ENCODE results near the gene GRHL1. TPM values are rescaled to one million over a fixed set of nuclear protein-coding genes. Genes with fewer than 3 reads are reported as not detected.
A peak's percentile ranks its signal among the peaks of the same experiment; 100 is the strongest.
"Not testable (repeated sequence)": the region's sequence is repeated elsewhere in the genome, so short reads cannot be mapped to it uniquely, and the experiment has no call there.

The GRHL1 gene, protein sequence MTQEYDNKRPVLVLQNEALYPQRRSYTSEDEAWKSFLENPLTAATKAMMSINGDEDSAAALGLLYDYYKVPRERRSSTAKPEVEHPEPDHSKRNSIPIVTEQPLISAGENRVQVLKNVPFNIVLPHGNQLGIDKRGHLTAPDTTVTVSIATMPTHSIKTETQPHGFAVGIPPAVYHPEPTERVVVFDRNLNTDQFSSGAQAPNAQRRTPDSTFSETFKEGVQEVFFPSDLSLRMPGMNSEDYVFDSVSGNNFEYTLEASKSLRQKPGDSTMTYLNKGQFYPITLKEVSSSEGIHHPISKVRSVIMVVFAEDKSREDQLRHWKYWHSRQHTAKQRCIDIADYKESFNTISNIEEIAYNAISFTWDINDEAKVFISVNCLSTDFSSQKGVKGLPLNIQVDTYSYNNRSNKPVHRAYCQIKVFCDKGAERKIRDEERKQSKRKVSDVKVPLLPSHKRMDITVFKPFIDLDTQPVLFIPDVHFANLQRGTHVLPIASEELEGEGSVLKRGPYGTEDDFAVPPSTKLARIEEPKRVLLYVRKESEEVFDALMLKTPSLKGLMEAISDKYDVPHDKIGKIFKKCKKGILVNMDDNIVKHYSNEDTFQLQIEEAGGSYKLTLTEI
- 1.4 and 1.5 TPM in 2 replicates for total RNA-seq

GRCh38 chr2:9951522-9952285 lies at the start of gene GRHL1:
GRHL1 (plus strand) TSS chr2:9951693; CDS start chr2:9951834, 141 bp downstream.
- no peaks in the 10 kb centered on the region for H3K9me3 Mint-ChIP-seq
- DNase-seq (ENCODE audit: low spot score) = peak; percentile 92
- intact Hi-C loops (cut with micrococcal nuclease) = loop anchor here (1.0 to 10.0 kb wide), 8 partner anchors 25 to 528 kb away; partner anchors contain the start of genes CPSF3, ITGB1BP1 and TAF1B
- H3K36me3 Mint-ChIP-seq (ENCODE audit: low read depth) = no peaks in the 10 kb centered on the region
- H3K4me1 Mint-ChIP-seq (ENCODE audit: low read depth) = peaks cover 24% of the 10 kb centered on the region
- H3K27ac Mint-ChIP-seq = peak within 1 kb of the TSS; percentile 82
- peak within 1 kb of the TSS; percentile 85 for H3K4me3 Mint-ChIP-seq
- peaks cover 53% of the 10 kb centered on the region for H3K27me3 Mint-ChIP-seq (ENCODE audit: insufficient read depth)

GRCh38 chr2:9905413-9905812 lies 46.1 kb upstream of the GRHL1 start:
- intact Hi-C loops (cut with micrococcal nuclease) = no loop called here

GRCh38 chr2:9907402-9907801 lies 44.1 kb upstream of the GRHL1 start:
- no peak for DNase-seq (ENCODE audit: low spot score)
- no peaks in the 10 kb centered on the region for H3K4me1 Mint-ChIP-seq (ENCODE audit: low read depth)
- H3K27me3 Mint-ChIP-seq (ENCODE audit: insufficient read depth) = no peaks in the 10 kb centered on the region
- intact Hi-C loops (cut with micrococcal nuclease) = no loop called here
- H3K36me3 Mint-ChIP-seq (ENCODE audit: low read depth) = peaks cover 17% of the 10 kb centered on the region
- no peak overlapping the region for H3K4me3 Mint-ChIP-seq
- no peaks in the 10 kb centered on the region for H3K9me3 Mint-ChIP-seq
- no peak overlapping the region for H3K27ac Mint-ChIP-seq

More at GRCh38 chr2:9905413-9905812, 46.1 kb upstream of the GRHL1 start:
- Mint-ChIP-seq H3K27me3 (ENCODE audit: insufficient read depth) (no peaks in the 10 kb centered on the region), H3K4me1 (ENCODE audit: low read depth) (no peaks in the 10 kb centered on the region), H3K4me3 (no peak overlapping the region), H3K27ac (no peak overlapping the region), H3K36me3 (ENCODE audit: low read depth) (peaks cover 10% of the 10 kb centered on the region), H3K9me3 (no peaks in the 10 kb centered on the region)
- no peak for DNase-seq (ENCODE audit: low spot score)

DNA sequence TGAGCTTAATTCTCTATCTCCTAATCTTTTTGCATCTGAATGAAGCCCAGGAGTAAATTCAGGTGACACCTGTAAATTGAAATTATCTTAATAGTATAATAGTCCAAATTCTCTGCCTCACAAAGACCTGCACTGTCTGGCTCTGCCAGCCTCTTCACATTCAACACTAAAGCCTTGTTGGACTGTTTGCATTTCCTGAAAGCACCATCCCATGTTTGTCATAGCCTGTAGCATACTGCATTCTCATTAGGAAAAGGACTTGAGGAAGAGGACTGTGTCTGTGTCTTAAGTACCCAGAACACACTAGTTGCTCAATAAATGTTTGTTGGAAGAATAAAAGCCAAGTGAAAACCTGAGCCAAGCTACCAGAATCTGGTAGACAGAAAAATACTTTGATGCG lies 42.9 kb upstream of the GRHL1 start:
- no peaks in the 10 kb centered on the region for H3K4me1 Mint-ChIP-seq (ENCODE audit: low read depth)
- no peak overlapping the region for H3K27ac Mint-ChIP-seq
- intact Hi-C loops (cut with micrococcal nuclease) = no loop called here
- no peaks in the 10 kb centered on the region for H3K27me3 Mint-ChIP-seq (ENCODE audit: insufficient read depth)
- DNase-seq (ENCODE audit: low spot score) = no peak
- H3K9me3 Mint-ChIP-seq = no peaks in the 10 kb centered on the region
- peaks cover 27% of the 10 kb centered on the region for H3K36me3 Mint-ChIP-seq (ENCODE audit: low read depth)
- no peak overlapping the region for H3K4me3 Mint-ChIP-seq

DNA sequence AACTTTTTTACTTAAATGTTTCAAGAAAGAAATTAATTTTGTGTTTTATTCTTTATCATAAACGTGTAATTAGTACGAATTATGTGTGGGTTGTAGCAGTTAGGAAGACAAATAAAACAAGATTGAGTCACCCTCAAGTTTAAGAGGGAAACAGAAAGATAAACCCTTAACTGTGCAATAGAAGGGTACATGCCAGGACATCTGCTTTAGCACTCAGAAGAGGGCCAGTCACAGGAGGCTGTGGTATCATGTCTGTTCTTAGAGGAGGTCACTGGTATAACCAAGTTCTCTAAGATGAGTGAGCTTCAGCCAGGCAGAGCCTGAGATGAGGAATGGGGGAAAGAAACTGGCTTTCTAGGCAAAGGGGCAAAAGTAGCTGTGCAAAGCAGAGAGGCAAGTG lies 42.4 kb upstream of the GRHL1 start:
- no peaks in the 10 kb centered on the region for H3K9me3 Mint-ChIP-seq
- H3K36me3 Mint-ChIP-seq (ENCODE audit: low read depth) = peaks cover 27% of the 10 kb centered on the region
- H3K27me3 Mint-ChIP-seq (ENCODE audit: insufficient read depth) = no peaks in the 10 kb centered on the region
- H3K4me1 Mint-ChIP-seq (ENCODE audit: low read depth) = peaks cover under 1% of the 10 kb centered on the region
- no peak overlapping the region for H3K4me3 Mint-ChIP-seq
- intact Hi-C loops (cut with micrococcal nuclease) = no loop called here
- no peak overlapping the region for H3K27ac Mint-ChIP-seq
- DNase-seq (ENCODE audit: low spot score) = no peak

- Mint-ChIP-seq H3K36me3 (ENCODE audit: low read depth) (peaks cover 30% of the 10 kb centered on the region), H3K4me3 (no peak overlapping the region), H3K9me3 (no peaks in the 10 kb centered on the region), H3K4me1 (ENCODE audit: low read depth) (peaks cover 12% of the 10 kb centered on the region), H3K27ac (no peak overlapping the region), H3K27me3 (ENCODE audit: insufficient read depth) (no peaks in the 10 kb centered on the region)
- intact Hi-C loops (cut with micrococcal nuclease) = no loop called here
- no peak for DNase-seq (ENCODE audit: low spot score)
Measured at GRCh38 chr2:9910699-9911098, 40.8 kb upstream of the GRHL1 start.

DNA sequence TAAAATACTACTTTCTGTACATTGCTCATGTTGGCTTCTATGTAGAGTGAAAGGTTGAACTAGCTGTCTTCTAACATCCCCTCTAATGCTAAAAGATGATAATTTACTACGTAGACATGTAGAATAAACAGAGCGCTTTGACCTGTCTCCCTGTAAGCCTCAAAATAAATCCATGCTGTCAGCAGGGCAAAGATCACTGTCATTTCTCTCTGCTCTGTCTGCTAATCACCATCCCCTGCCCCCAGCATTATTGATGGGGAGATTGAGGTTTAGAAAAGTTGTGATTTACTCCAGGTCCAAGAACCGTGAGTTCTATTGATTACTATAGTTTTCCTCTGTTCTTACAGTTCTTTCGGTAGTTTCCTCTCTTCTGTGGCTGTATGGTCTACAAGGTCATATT lies 39.0 kb upstream of the GRHL1 start:
- no peaks in the 10 kb centered on the region for H3K27me3 Mint-ChIP-seq (ENCODE audit: insufficient read depth)
- intact Hi-C loops (cut with micrococcal nuclease) = no loop called here
- DNase-seq (ENCODE audit: low spot score) = no peak
- H3K36me3 Mint-ChIP-seq (ENCODE audit: low read depth) = peaks cover 33% of the 10 kb centered on the region
- no peaks in the 10 kb centered on the region for H3K9me3 Mint-ChIP-seq
- no peak overlapping the region for H3K27ac Mint-ChIP-seq
- H3K4me3 Mint-ChIP-seq = no peak overlapping the region
- H3K4me1 Mint-ChIP-seq (ENCODE audit: low read depth) = peaks cover 12% of the 10 kb centered on the region

DNA sequence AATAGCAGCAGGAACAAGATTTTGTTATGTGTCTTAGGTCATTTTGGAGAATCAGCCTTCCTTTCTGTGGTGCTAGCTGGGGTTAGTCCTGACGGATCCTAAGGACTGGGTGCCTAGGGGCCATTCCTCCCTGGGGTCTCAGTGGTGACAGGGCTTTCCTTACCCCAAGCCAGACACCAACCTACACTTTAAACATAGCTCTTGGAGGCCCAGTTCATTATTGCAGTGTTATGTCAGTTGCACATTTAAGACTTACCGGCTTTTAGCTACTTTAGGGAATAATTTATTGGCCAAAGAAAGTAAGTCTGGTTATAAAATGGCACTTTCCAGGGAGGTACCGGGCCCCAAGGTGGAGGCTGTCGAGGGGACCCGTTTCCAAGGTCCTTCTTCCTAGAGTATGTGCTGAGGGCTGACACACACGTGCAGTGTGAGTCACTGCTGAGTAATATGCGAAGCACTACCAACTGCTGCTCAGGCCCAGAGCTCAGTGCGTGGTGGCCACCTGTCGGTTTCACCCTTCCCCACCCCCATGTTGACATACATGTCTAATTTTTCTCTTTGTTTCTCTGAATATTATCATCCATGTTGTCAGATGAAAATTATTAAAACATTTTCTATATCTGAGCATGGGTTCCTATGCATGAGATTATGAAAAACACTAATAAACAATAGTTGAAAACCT lies 37.0 kb upstream of the GRHL1 start:
- Mint-ChIP-seq H3K4me1 (ENCODE audit: low read depth) (peaks cover 12% of the 10 kb centered on the region), H3K4me3 (no peak overlapping the region), H3K27ac (no peak overlapping the region), H3K9me3 (no peaks in the 10 kb centered on the region), H3K36me3 (ENCODE audit: low read depth) (peaks cover 30% of the 10 kb centered on the region), H3K27me3 (ENCODE audit: insufficient read depth) (no peaks in the 10 kb centered on the region)
- intact Hi-C loops (cut with micrococcal nuclease) = loop anchor here (1.0 to 2.0 kb wide), 2 partner anchors 18 to 100 kb away; no protein-coding TSS in a partner anchor
- no peak for DNase-seq (ENCODE audit: low spot score)

- Mint-ChIP-seq H3K27ac (no peak overlapping the region), H3K36me3 (ENCODE audit: low read depth) (peaks cover 26% of the 10 kb centered on the region), H3K9me3 (no peaks in the 10 kb centered on the region), H3K4me1 (ENCODE audit: low read depth) (peaks cover 12% of the 10 kb centered on the region), H3K27me3 (ENCODE audit: insufficient read depth) (no peaks in the 10 kb centered on the region), H3K4me3 (no peak overlapping the region)
- intact Hi-C loops (cut with micrococcal nuclease) = no loop called here
- no peak for DNase-seq (ENCODE audit: low spot score)
Measured at GRCh38 chr2:9918275-9918674, 33.2 kb upstream of the GRHL1 start.

DNA sequence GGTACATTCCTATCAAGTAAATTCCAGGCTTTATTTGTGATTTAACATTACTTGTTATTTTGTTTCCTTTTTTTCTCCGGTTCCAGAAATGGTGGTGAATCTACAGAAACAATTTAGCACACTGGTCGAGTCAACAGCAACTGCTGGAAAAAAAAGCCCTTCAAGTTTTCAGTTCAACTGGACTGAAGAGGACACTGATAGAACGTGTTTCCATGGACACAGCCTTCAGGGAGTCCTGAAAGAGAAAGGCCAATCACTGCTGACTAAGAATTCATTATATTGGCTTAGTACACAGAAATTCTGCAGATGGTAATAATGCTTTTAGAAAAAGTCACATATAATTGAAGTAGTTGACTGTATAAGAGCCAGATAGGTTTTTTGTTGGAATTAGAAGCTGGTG lies 32.0 kb upstream of the GRHL1 start:
- Mint-ChIP-seq H3K27me3 (ENCODE audit: insufficient read depth) (no peaks in the 10 kb centered on the region), H3K9me3 (no peaks in the 10 kb centered on the region), H3K4me3 (no peak overlapping the region), H3K4me1 (ENCODE audit: low read depth) (peaks cover 7% of the 10 kb centered on the region), H3K27ac (no peak overlapping the region), H3K36me3 (ENCODE audit: low read depth) (peaks cover 24% of the 10 kb centered on the region)
- no peak for DNase-seq (ENCODE audit: low spot score)
- intact Hi-C loops (cut with micrococcal nuclease) = no loop called here

GRCh38 chr2:9927020-9927419 lies 24.5 kb upstream of the GRHL1 start:
- H3K27me3 Mint-ChIP-seq (ENCODE audit: insufficient read depth); H3K9me3 Mint-ChIP-seq; H3K27ac Mint-ChIP-seq; H3K4me3 Mint-ChIP-seq; intact Hi-C loops (cut with micrococcal nuclease); DNase-seq (ENCODE audit: low spot score); H3K4me1 Mint-ChIP-seq (ENCODE audit: low read depth): not testable (repeated sequence)
- peaks cover 40% of the 10 kb centered on the region for H3K36me3 Mint-ChIP-seq (ENCODE audit: low read depth)

GRCh38 chr2:9937258-9937657 lies 14.2 kb upstream of the GRHL1 start:
- Mint-ChIP-seq H3K4me1 (ENCODE audit: low read depth) (no peaks in the 10 kb centered on the region), H3K27ac (no peak overlapping the region), H3K4me3 (no peak overlapping the region), H3K9me3 (no peaks in the 10 kb centered on the region), H3K27me3 (ENCODE audit: insufficient read depth) (peaks cover 3% of the 10 kb centered on the region), H3K36me3 (ENCODE audit: low read depth) (peaks cover 15% of the 10 kb centered on the region)
- intact Hi-C loops (cut with micrococcal nuclease) = no loop called here
- DNase-seq (ENCODE audit: low spot score) = no peak

Data from activated T-helper 1 cell treated with anti-CD3 and anti-CD28 coated beads, Interleukin-12 subunit alpha, Interleukin-12 subunit beta, Interleukin-2, Interleukin-4 antibody, amounts not matched to agents 30 ng/mL and 10 ng/mL and 1 ng/mL, durations not matched to agents 14 hours and 24 hours and 36 hours (primary cell).